Neural cell (in vitro differentiated cells): ENCODE measurements around the gene CACUL1. TPM values are rescaled to one million over a fixed set of nuclear protein-coding genes. Genes with fewer than 3 reads are reported as not detected.

Experiments
- H2AFZ ChIP-seq: fragments of 200-600, 300-800 bp; sonication (generic), shearing (Covaris generic); 2 replicates; pipeline ENCODE4 v1.6.0; 2014; ENCODE audit warnings: low read depth, mild to moderate bottlenecking, antibody characterized with exemption, low read length, moderate library complexity
- H3F3A ChIP-seq: fragments of 200-600 bp; shearing (Covaris generic); 2 replicates; pipeline ENCODE4 v1.6.1; 2016; ENCODE audit warnings: mild to moderate bottlenecking, moderate library complexity, mixed read lengths, antibody characterized with exemption, low read length; ENCODE audit not compliant: insufficient read depth, poor library complexity, severe bottlenecking
- H3K27ac ChIP-seq: fragments of 200-600, 300-800 bp; sonication (generic), shearing (Covaris generic); 2 replicates; pipeline ENCODE4 v1.5.1; 2014; ENCODE audit warnings: mild to moderate bottlenecking, low read length, moderate library complexity
- H3K27me3 ChIP-seq: fragments of 300-800, 200-600 bp; sonication (generic), shearing (Covaris generic); 2 replicates; pipeline ENCODE4 v1.6.0; 2014; ENCODE audit warnings: mild to moderate bottlenecking, low read depth, low read length, moderate library complexity; ENCODE audit not compliant: insufficient read depth
- H3K36me3 ChIP-seq: fragments of 300-800, 200-600 bp; sonication (generic), shearing (Covaris generic); 2 replicates; pipeline ENCODE4 v1.5.1; 2014; ENCODE audit warnings: mild to moderate bottlenecking, antibody characterized with exemption, low read length, moderate library complexity; ENCODE audit not compliant: insufficient read depth
- H3K4me2 ChIP-seq: fragments of 300-800, 200-600 bp; sonication (generic), shearing (Covaris generic); 2 replicates; pipeline ENCODE4 v1.6.0; 2014; ENCODE audit warnings: mild to moderate bottlenecking, low read length
- H3K4me3 ChIP-seq: fragments of 300-800, 200-600 bp; sonication (generic), shearing (Covaris generic); 2 replicates; pipeline ENCODE4 v1.5.1; 2014; ENCODE audit warnings: mild to moderate bottlenecking, low read length, moderate library complexity
- H3K79me2 ChIP-seq: fragments of 200-600 bp; shearing (Covaris generic); replicated peaks from 2 replicates; pipeline ENCODE4 v1.6.0; 2014; ENCODE audit warnings: mild to moderate bottlenecking, low read length, moderate library complexity; ENCODE audit not compliant: insufficient read depth
- H3K9ac ChIP-seq: fragments of 300-800, 200-600 bp; sonication (generic), shearing (Covaris generic); 2 replicates; pipeline ENCODE4 v1.6.1; 2016; ENCODE audit warnings: mild to moderate bottlenecking, low read length, mixed read lengths
- H3K9me2 ChIP-seq: fragments of 200-600 bp; shearing (Covaris generic); 2 replicates; pipeline ENCODE4 v1.6.1; 2016; ENCODE audit warnings: mild to moderate bottlenecking, low read length, mixed read lengths; ENCODE audit not compliant: insufficient read depth
- H3K9me3 ChIP-seq: fragments of 200-600, 300-800 bp; sonication (generic), shearing (Covaris generic); 2 replicates; pipeline ENCODE4 v1.6.1; 2016; ENCODE audit warnings: mild to moderate bottlenecking, mixed run types, low read length, moderate library complexity, mixed read lengths
- H4K20me1 ChIP-seq: fragments of 200-600 bp; shearing (Covaris generic); 2 replicates; pipeline ENCODE4 v1.6.1; 2016; ENCODE audit warnings: mild to moderate bottlenecking, mixed run types; ENCODE audit not compliant: insufficient read depth
- CTCF ChIP-seq: fragments of 450-650 bp; IDR thresholded peaks from 2 replicates; pipeline ENCODE4 v1.5.1; 2014; ENCODE audit warnings: antibody characterized with exemption, mild to moderate bottlenecking, moderate library complexity; ENCODE audit not compliant: poor library complexity, severe bottlenecking
- EP300 ChIP-seq: fragments of 450-650 bp; conservative IDR thresholded peaks from 2 replicates; pipeline ENCODE4 v1.6.1; 2014; ENCODE audit warnings: antibody characterized with exemption, mild to moderate bottlenecking, moderate library complexity; ENCODE audit not compliant: poor library complexity, severe bottlenecking
- EZH2 ChIP-seq: fragments of 200-600, 300-800 bp; shearing (Covaris generic), sonication (generic); IDR thresholded peaks from 2 replicates; pipeline ENCODE4 v1.6.1; 2014; ENCODE audit warnings: antibody characterized with exemption, low read length, borderline replicate concordance, mild to moderate bottlenecking; ENCODE audit not compliant: insufficient read depth, poor library complexity, severe bottlenecking
- MXI1 ChIP-seq: fragments of 450-650 bp; conservative IDR thresholded peaks from 2 replicates; pipeline ENCODE4 v1.6.1; 2014; ENCODE audit warnings: antibody characterized with exemption, mild to moderate bottlenecking; ENCODE audit not compliant: poor library complexity, severe bottlenecking
- POLR2AphosphoS5 ChIP-seq: IDR thresholded peaks from 2 replicates; pipeline ENCODE4 v1.6.1; 2012
- RAD21 ChIP-seq: fragments of 450-650 bp; conservative IDR thresholded peaks from 2 replicates; pipeline ENCODE4 v1.6.1; 2014; ENCODE audit warnings: antibody characterized with exemption, mild to moderate bottlenecking, moderate library complexity
- REST ChIP-seq: IDR thresholded peaks from 2 replicates; pipeline ENCODE4 v1.6.1; 2012; ENCODE audit warnings: borderline replicate concordance
- SMC3 ChIP-seq: fragments of 450-650 bp; conservative IDR thresholded peaks from 2 replicates; pipeline ENCODE4 v1.6.1; 2014; ENCODE audit warnings: antibody characterized with exemption, mild to moderate bottlenecking, moderate library complexity; ENCODE audit not compliant: poor library complexity
- TAF1 ChIP-seq: IDR thresholded peaks from 2 replicates; pipeline ENCODE4 v1.6.1; 2012; ENCODE audit warnings: low read depth
- polyA plus RNA-seq: library from polyadenylated mRNA; depleted of rRNA; stranded (reverse); fragments of >200 nt; gene quantifications from 2 replicates; pipeline ENCODE4 v1.2.3, GENCODE V29; 2014

Gene CACUL1
- polyA plus RNA-seq, 1 donor from 2014 or later = 12.8 TPM

GRCh38 chr10:118737603-118738302 lies 17.0 kb downstream of the CACUL1 start:
- Histone ChIP-seq H3K27ac (no peak overlapping the region), H3K4me3 (no peak overlapping the region), H3K36me3 (no peaks in the 10 kb centered on the region), H3K9ac (no peak overlapping the region), H3F3A (no peaks in the 10 kb centered on the region), H3K9me3 (no peaks in the 10 kb centered on the region), H4K20me1 (no peaks in the 10 kb centered on the region), H2AFZ (no peak overlapping the region), H3K4me2 (no peak overlapping the region), H3K79me2 (peaks cover 78% of the 10 kb centered on the region), H3K27me3 (no peaks in the 10 kb centered on the region), H3K9me2 (no peaks in the 10 kb centered on the region)
- TF ChIP-seq REST (no peak), EP300 (no peak), CTCF (no peak), TAF1 (no peak), SMC3 (no peak), RAD21 (no peak), EZH2 (no peak), POLR2AphosphoS5 (no peak), MXI1 (no peak)

GRCh38 chr10:118735294-118735693 lies 19.5 kb downstream of the CACUL1 start:
- Histone ChIP-seq H3K79me2 (peaks cover 66% of the 10 kb centered on the region), H3K9ac (no peak overlapping the region), H3K36me3 (no peaks in the 10 kb centered on the region), H3F3A (no peaks in the 10 kb centered on the region), H3K4me3 (no peak overlapping the region), H4K20me1 (no peaks in the 10 kb centered on the region), H3K9me3 (no peaks in the 10 kb centered on the region), H3K4me2 (no peak overlapping the region), H3K27ac (no peak overlapping the region), H3K9me2 (no peaks in the 10 kb centered on the region), H2AFZ (no peak overlapping the region), H3K27me3 (no peaks in the 10 kb centered on the region)
- TF ChIP-seq REST (no peak), CTCF (no peak), TAF1 (no peak), SMC3 (no peak), POLR2AphosphoS5 (no peak), EP300 (no peak), RAD21 (no peak), MXI1 (no peak), EZH2 (no peak)
